NCI-H1930 (cell line): Measurements from ENCODE around the gene MYO19.

Experiments
- DNase-seq, 2 experiments: peaks; one replicate each; lab custom pipeline; 2025; lab: John Stamatoyannopoulos, UW

MYO19 gene

GRCh38 chr17:36534840-36535668 lies at the start of gene MYO19, which contains the start of gene PIGW:
MYO19 (minus strand) TSS chr17:36534868; CDS start chr17:36532538, 2,330 bp downstream.
PIGW (plus strand) TSS chr17:36534987; CDS start chr17:36537102, 2,115 bp downstream.
- peak; percentile 92 to 97 for DNase-seq

GRCh38 chr17:36583787-36584186 lies 49.1 kb upstream of the MYO19 start:
- DNase-seq: no peak

- no peak for DNase-seq
Measured at GRCh38 chr17:36578671-36579070, 44.0 kb upstream of the MYO19 start.

- DNase-seq: no peak
Measured at GRCh38 chr17:36576793-36577192, 42.1 kb upstream of the MYO19 start.

- no peak for DNase-seq
Measured at GRCh38 chr17:36575028-36575427, 40.4 kb upstream of the MYO19 start.

GRCh38 chr17:36566081-36566480 lies 31.4 kb upstream of the MYO19 start:
- DNase-seq: no peak

- DNase-seq: no peak
Measured at GRCh38 chr17:36553459-36553858, 18.8 kb upstream of the MYO19 start.

- DNase-seq: no peak
Measured at GRCh38 chr17:36550491-36551417, 16.1 kb upstream of the MYO19 start.

GRCh38 chr17:36547776-36548175 lies 13.1 kb upstream of the MYO19 start:
- no peak for DNase-seq

- no peak for DNase-seq
Measured at GRCh38 chr17:36546418-36547093, 11.9 kb upstream of the MYO19 start.

GRCh38 chr17:36545465-36546417 lies 11.1 kb upstream of the MYO19 start:
- peak; percentile 98 to 99 for DNase-seq

- DNase-seq: peak; percentile 85
Measured at GRCh38 chr17:36545077-36545464, 10.4 kb upstream of the MYO19 start.

GRCh38 chr17:36544307-36545076 lies 9.8 kb upstream of the MYO19 start, which contains the start of gene GGNBP2:
GGNBP2 (plus strand) TSS chr17:36544919; CDS start chr17:36545725, 806 bp downstream.
- DNase-seq: peak; percentile 92 to 95

- peak; percentile 16 to 41 for DNase-seq
Measured at GRCh38 chr17:36544044-36544306, 9.3 kb upstream of the MYO19 start.

GRCh38 chr17:36542755-36543154 lies 8.1 kb upstream of the MYO19 start:
- no peak for DNase-seq

GRCh38 chr17:36540696-36541095 lies 6.0 kb upstream of the MYO19 start:
- DNase-seq: no peak

- DNase-seq: no peak
Measured at GRCh38 chr17:36535669-36536081, 1.0 kb upstream of the MYO19 start.

GRCh38 chr17:36533935-36534839 lies 481 bp downstream of the MYO19 start:
- peak; percentile 75 to 84 for DNase-seq

- no peak for DNase-seq
Measured at GRCh38 chr17:36532435-36532975, 2.2 kb downstream of the MYO19 start.
